HL-60 (cell line): ENCODE measurements around the gene IGF2R.

Experiments
- POLR2AphosphoS5 ChIP-seq: IDR thresholded peaks from 2 replicates; pipeline ENCODE4 v1.6.1; 2012; ENCODE audit warnings: low read depth
- REST ChIP-seq: IDR thresholded peaks from 2 replicates; pipeline ENCODE4 v1.6.1; 2012; ENCODE audit warnings: low read depth; ENCODE audit not compliant: insufficient replicate concordance
- SPI1 ChIP-seq: IDR thresholded peaks from 2 replicates; pipeline ENCODE4 v1.6.1; 2012; ENCODE audit warnings: low read depth, mild to moderate bottlenecking, borderline replicate concordance
- TF ChIP-seq, protein P1 (sequence below): IDR thresholded peaks from one replicate; pipeline ENCODE4 v1.5.1; 2011; ENCODE audit warnings: low read length, control low read depth, inconsistent platforms; ENCODE audit not compliant: insufficient read depth

DNA sequence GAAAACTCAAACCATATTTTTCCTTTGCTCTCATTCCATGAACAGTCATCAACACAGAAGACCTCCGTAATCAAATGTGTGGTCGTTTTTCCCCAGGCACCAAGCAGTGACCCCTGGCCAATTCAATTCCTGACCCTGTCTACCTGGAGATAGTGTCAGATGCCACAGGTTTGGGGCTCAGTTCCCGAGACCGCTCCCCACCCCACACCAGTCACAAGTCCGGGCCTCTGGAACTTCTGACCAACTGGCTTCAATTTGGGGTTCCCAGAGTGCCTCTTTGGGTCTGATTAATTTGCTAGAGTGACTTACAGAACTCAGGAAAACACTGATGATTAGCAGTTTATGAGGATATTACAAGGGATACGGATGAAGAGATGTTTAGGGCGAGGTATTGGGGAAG is 6.0 kb downstream of the IGF2R start:
- TF ChIP-seq REST (no peak), POLR2AphosphoS5 (no peak), SPI1 (no peak)
- TF ChIP-seq, protein P1, sequence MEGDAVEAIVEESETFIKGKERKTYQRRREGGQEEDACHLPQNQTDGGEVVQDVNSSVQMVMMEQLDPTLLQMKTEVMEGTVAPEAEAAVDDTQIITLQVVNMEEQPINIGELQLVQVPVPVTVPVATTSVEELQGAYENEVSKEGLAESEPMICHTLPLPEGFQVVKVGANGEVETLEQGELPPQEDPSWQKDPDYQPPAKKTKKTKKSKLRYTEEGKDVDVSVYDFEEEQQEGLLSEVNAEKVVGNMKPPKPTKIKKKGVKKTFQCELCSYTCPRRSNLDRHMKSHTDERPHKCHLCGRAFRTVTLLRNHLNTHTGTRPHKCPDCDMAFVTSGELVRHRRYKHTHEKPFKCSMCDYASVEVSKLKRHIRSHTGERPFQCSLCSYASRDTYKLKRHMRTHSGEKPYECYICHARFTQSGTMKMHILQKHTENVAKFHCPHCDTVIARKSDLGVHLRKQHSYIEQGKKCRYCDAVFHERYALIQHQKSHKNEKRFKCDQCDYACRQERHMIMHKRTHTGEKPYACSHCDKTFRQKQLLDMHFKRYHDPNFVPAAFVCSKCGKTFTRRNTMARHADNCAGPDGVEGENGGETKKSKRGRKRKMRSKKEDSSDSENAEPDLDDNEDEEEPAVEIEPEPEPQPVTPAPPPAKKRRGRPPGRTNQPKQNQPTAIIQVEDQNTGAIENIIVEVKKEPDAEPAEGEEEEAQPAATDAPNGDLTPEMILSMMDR: no peak
